ENCODE measurements around the gene SPARC. TPM values are rescaled to one million over a fixed set of nuclear protein-coding genes. Genes with fewer than 3 reads are reported as not detected.
"Not testable (repeated sequence)": the region's sequence is repeated elsewhere in the genome, so short reads cannot be mapped to it uniquely, and the experiment has no call there.

The SPARC gene
- total RNA-seq (100 to 1,000 TPM; 440 to 896 (median 629) TPM), polyA plus RNA-seq (301 TPM)
- long read RNA-seq, donor 1, transcript SPARC-202 (4 exons, 1,598 nt), result minor isoform, 8 of 480 reads
- long read RNA-seq, donor 1, transcript SPARC-201 (10 exons, 3,701 nt), result major isoform, 356 of 480 reads
- long read RNA-seq, donor 1, partial matches to known transcripts, result 98 of 480 reads
- long read RNA-seq, donor 1, other reads (novel, unspliced or antisense), result 18 of 480 reads
- long read RNA-seq, donor 2, transcript SPARC-201 (10 exons, 3,701 nt), result major isoform, 96 of 121 reads
- long read RNA-seq, donor 2, partial matches to known transcripts, result 15 of 121 reads
- long read RNA-seq, donor 2, other reads (novel, unspliced or antisense), result 10 of 121 reads
- long read RNA-seq, donor 3, transcript SPARC-201 (10 exons, 3,701 nt), result major isoform, 674 of 939 reads
- long read RNA-seq, donor 3, transcript SPARC-202 (4 exons, 1,598 nt), result minor isoform, 16 of 939 reads
- long read RNA-seq, donor 3, partial matches to known transcripts, result 216 of 939 reads
- long read RNA-seq, donor 3, other reads (novel, unspliced or antisense), result 33 of 939 reads
- long read RNA-seq, donor 4, transcript SPARC-202 (4 exons, 1,598 nt), result minor isoform, 5 of 205 reads
- long read RNA-seq, donor 4, transcript SPARC-201 (10 exons, 3,701 nt), result major isoform, 165 of 205 reads
- long read RNA-seq, donor 4, partial matches to known transcripts, result 17 of 205 reads
- long read RNA-seq, donor 4, other reads (novel, unspliced or antisense), result 18 of 205 reads

DNA sequence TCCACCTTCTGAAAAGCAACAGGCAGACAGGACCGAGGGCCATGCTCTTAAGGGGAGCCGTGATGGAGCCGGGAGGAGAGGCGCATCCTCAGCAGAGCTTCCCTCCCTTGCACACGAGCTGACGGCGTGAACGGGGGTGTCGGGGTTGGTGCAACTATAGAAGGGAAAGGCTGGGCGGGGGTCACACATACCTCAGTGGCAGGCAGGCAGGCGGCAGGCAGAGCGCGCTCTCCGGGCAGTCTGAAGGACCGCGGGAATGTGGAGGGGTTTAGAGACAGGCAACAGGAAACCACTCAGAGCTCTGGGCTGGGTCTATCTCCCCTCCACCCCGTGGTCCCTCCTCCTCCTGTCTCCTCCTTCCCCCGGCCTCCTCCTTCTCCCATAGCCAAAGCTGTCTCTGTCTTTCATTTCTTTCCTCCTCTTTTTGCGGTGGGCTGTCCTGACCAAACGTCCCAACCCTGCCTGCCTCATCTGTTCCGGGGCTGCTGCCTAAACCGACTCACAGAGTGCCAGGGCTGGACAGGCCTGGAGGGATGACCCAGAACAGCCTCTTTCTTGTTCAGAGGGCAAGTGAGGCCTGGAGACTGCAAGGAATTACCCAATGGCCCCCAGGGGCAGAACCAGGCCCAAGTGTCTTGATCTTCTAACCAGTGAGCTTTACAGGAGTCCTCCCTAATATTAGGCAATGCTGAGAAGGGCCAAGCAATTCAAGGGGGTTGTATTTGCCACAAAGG lies at the start of gene SPARC:
SPARC (minus strand) TSS at position 242 of the 734 bp plus-strand sequence. CDS start 10,727 bp downstream, outside the sequence.
- Histone ChIP-seq H3K4me3 (ENCODE audit: low read length) (peak within 1 kb of the TSS; percentile 78), H3K27me3 (ENCODE audit: control insufficient read depth, insufficient read depth) (no peaks in the 10 kb centered on the region), H3K4me1 (ENCODE audit: control insufficient read depth, insufficient read depth, low read length) (peaks cover 5% of the 10 kb centered on the region), H3K27ac (ENCODE audit: low read length) (peak within 1 kb of the TSS; percentile 95), H3K9me3 (ENCODE audit: control insufficient read depth, low read length) (no peaks in the 10 kb centered on the region)
- WGBS, result 4% methylated on average over 22 of the region's 22 CpGs
- intact Hi-C loops (cut with DNase I), result no loop called here
- ATAC-seq, result peak; percentile 94 to 95
- peak; percentile 91 to 92 (median 92) for DNase-seq

DNA sequence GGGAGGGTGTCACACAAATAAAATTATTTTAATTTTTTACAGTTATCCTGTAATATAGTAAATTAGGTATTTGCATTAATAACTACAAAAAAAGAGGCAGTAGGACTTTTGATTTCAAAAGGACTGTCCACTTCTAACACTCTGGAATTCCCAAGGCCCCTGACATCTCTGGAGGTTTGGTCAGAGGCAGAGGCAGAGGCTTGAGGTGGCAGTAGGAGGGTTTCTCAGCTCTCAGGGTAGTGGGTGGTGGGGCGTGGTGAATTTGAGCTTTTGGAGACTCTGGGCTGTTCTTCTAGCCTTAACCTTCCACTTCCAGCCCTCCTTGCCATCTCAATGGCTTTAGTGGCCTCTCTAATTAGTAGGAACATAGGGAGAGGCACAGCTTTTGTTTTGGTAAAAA lies 48.9 kb upstream of the SPARC start:
- 100% methylated on average over 1 of the region's 1 CpG for WGBS
- ATAC-seq, result no peak
- Histone ChIP-seq H3K27me3 (ENCODE audit: control insufficient read depth, insufficient read depth) (no peaks in the 10 kb centered on the region), H3K9me3 (ENCODE audit: control insufficient read depth, low read length) (no peaks in the 10 kb centered on the region), H3K4me1 (ENCODE audit: control insufficient read depth, insufficient read depth, low read length) (peaks cover 6% of the 10 kb centered on the region), H3K4me3 (ENCODE audit: low read length) (no peak overlapping the region), H3K27ac (ENCODE audit: low read length) (no peak overlapping the region)
- intact Hi-C loops (cut with DNase I), result loop anchor here in 1 of 4 donors (10.0 kb wide), 1 partner anchor 301 kb away; no protein-coding TSS in a partner anchor
- no peak for DNase-seq

DNA sequence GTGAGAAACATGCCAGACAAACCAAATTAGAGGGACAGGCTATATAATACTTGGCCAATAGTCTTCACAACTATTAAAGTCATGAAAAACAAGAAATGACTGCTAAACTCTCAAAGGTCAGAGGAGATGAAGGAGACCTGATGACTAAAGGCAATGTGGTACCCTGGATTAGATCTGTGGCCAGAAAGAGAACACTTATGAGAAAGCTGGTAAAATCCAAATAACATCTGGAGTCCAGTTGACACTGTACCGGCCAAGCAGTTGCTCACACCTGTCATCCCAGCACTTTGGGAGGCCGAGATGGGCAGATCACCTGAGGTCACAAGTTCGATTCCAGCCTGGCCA lies 47.3 kb upstream of the SPARC start:
- no peak overlapping the region for H3K27ac ChIP-seq (ENCODE audit: low read length)
- ATAC-seq, result no peak
- peaks cover 2% of the 10 kb centered on the region for H3K4me1 ChIP-seq (ENCODE audit: control insufficient read depth, insufficient read depth, low read length)
- H3K9me3 ChIP-seq (ENCODE audit: control insufficient read depth, low read length), result no peaks in the 10 kb centered on the region
- H3K27me3 ChIP-seq (ENCODE audit: control insufficient read depth, insufficient read depth), result no peaks in the 10 kb centered on the region
- intact Hi-C loops (cut with DNase I), result loop anchor here in 1 of 4 donors (10.0 kb wide), 1 partner anchor 299 kb away; no protein-coding TSS in a partner anchor
- no peak for DNase-seq
- H3K4me3 ChIP-seq (ENCODE audit: low read length), result no peak overlapping the region
- 97% methylated on average over 3 of the region's 3 CpGs for WGBS

GRCh38 chr5:151733358-151734063 lies 46.8 kb upstream of the SPARC start:
- no peak for ATAC-seq
- no peak for DNase-seq
- H3K9me3 ChIP-seq (ENCODE audit: control insufficient read depth, low read length), result no peaks in the 10 kb centered on the region
- H3K27ac ChIP-seq (ENCODE audit: low read length), result no peak overlapping the region
- no peaks in the 10 kb centered on the region for H3K27me3 ChIP-seq (ENCODE audit: control insufficient read depth, insufficient read depth)
- 93% methylated on average over 9 of the region's 9 CpGs for WGBS
- no peak overlapping the region for H3K4me3 ChIP-seq (ENCODE audit: low read length)
- peaks cover 2% of the 10 kb centered on the region for H3K4me1 ChIP-seq (ENCODE audit: control insufficient read depth, insufficient read depth, low read length)
- intact Hi-C loops (cut with DNase I), result loop anchor here in 1 of 4 donors (10.0 kb wide), 1 partner anchor 299 kb away; no protein-coding TSS in a partner anchor

GRCh38 chr5:151730381-151730780 lies 43.7 kb upstream of the SPARC start:
- no peak for DNase-seq
- H3K27me3 ChIP-seq (ENCODE audit: control insufficient read depth, insufficient read depth), result no peaks in the 10 kb centered on the region
- no peak overlapping the region for H3K4me3 ChIP-seq (ENCODE audit: low read length)
- H3K4me1 ChIP-seq (ENCODE audit: control insufficient read depth, insufficient read depth, low read length), result no peaks in the 10 kb centered on the region
- 91% methylated on average over 7 of the region's 7 CpGs for WGBS
- H3K9me3 ChIP-seq (ENCODE audit: control insufficient read depth, low read length), result no peaks in the 10 kb centered on the region
- H3K27ac ChIP-seq (ENCODE audit: low read length), result no peak overlapping the region
- intact Hi-C loops (cut with DNase I), result loop anchor here in 1 of 4 donors (10.0 kb wide), 1 partner anchor 296 kb away; no protein-coding TSS in a partner anchor
- no peak for ATAC-seq

- H3K27ac ChIP-seq (ENCODE audit: low read length); H3K4me1 ChIP-seq (ENCODE audit: control insufficient read depth, insufficient read depth, low read length); H3K9me3 ChIP-seq (ENCODE audit: control insufficient read depth, low read length); H3K27me3 ChIP-seq (ENCODE audit: control insufficient read depth, insufficient read depth); intact Hi-C loops (cut with DNase I); ATAC-seq; DNase-seq; H3K4me3 ChIP-seq (ENCODE audit: low read length): not testable (repeated sequence)
- WGBS, result 71% methylated on average over 5 of the region's 5 CpGs
These were observed 42.9 kb upstream of the SPARC start for GRCh38 chr5:151729597-151729996.

GRCh38 chr5:151724360-151724759 lies 37.6 kb upstream of the SPARC start:
- intact Hi-C loops (cut with DNase I), result loop anchor here in 1 of 4 donors (5.0 kb wide), 1 partner anchor 67 kb away; no protein-coding TSS in a partner anchor
- H3K27ac ChIP-seq (ENCODE audit: low read length), result no peak overlapping the region
- 63% methylated on average over 2 of the region's 2 CpGs for WGBS
- H3K4me1 ChIP-seq (ENCODE audit: control insufficient read depth, insufficient read depth, low read length), result peaks cover 3% of the 10 kb centered on the region
- H3K4me3 ChIP-seq (ENCODE audit: low read length), result no peak overlapping the region
- H3K9me3 ChIP-seq (ENCODE audit: control insufficient read depth, low read length), result no peaks in the 10 kb centered on the region
- DNase-seq (peak in 2 of 3 donors; percentile 73), ATAC-seq (peak; percentile 18 to 54)
- H3K27me3 ChIP-seq (ENCODE audit: control insufficient read depth, insufficient read depth), result no peaks in the 10 kb centered on the region

GRCh38 chr5:151722546-151722945 lies 35.8 kb upstream of the SPARC start:
- no peaks in the 10 kb centered on the region for H3K27me3 ChIP-seq (ENCODE audit: control insufficient read depth, insufficient read depth)
- no peak for DNase-seq
- H3K4me3 ChIP-seq (ENCODE audit: low read length), result no peak overlapping the region
- H3K27ac ChIP-seq (ENCODE audit: low read length), result no peak overlapping the region
- intact Hi-C loops (cut with DNase I), result loop anchor here in 1 of 4 donors (5.0 kb wide), 1 partner anchor 65 kb away; no protein-coding TSS in a partner anchor
- ATAC-seq, result no peak
- H3K9me3 ChIP-seq (ENCODE audit: control insufficient read depth, low read length), result no peaks in the 10 kb centered on the region
- peaks cover 10% of the 10 kb centered on the region for H3K4me1 ChIP-seq (ENCODE audit: control insufficient read depth, insufficient read depth, low read length)

DNA sequence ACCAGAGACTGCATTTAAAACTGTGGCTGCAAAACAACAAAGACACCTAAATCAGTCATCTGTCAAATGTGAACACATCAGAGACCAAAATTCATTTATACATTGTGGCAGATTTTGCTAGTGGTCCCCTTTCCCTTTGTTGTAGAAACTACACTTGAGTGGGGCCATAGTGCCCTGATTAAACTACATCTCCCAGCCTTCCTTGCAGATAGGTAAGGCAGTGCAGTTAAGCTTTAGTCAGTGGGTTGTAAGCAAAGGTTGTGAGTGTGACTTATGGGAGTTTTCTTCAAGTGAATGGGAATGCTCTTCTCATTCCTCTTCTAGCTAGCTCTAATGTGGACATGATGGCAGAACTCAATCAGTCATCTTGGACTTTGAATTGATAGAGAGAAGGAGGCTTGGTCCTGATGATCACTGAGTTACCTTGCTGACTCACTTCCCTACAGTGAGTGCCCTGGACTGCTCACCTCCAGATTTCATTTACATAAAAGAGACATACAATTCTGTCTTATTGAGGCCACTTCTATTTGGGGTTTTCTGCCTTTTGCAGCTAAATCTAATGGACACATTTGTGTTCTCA lies 35.2 kb upstream of the SPARC start:
- DNase-seq (no peak), ATAC-seq (no peak)
- peaks cover 12% of the 10 kb centered on the region for H3K4me1 ChIP-seq (ENCODE audit: control insufficient read depth, insufficient read depth, low read length)
- no peak overlapping the region for H3K4me3 ChIP-seq (ENCODE audit: low read length)
- no peaks in the 10 kb centered on the region for H3K27me3 ChIP-seq (ENCODE audit: control insufficient read depth, insufficient read depth)
- no peaks in the 10 kb centered on the region for H3K9me3 ChIP-seq (ENCODE audit: control insufficient read depth, low read length)
- H3K27ac ChIP-seq (ENCODE audit: low read length), result no peak overlapping the region
- intact Hi-C loops (cut with DNase I), result loop anchor here in 1 of 4 donors (5.0 kb wide), 1 partner anchor 65 kb away; no protein-coding TSS in a partner anchor

Measured in right cardiac atrium (tissue), 5 donors.